WI38 (cell line): ENCODE results near the gene MEMO1.
"Not testable (repeated sequence)": the region's sequence is repeated elsewhere in the genome, so short reads cannot be mapped to it uniquely, and the experiment has no call there.

Source experiments
- H3K4me3 ChIP-seq: 2 replicates; pipeline ENCODE4 v1.5.1; 2011; ENCODE audit warnings: low read depth, mild to moderate bottlenecking, control low read depth, low read length
- CTCF ChIP-seq: IDR thresholded peaks from 2 replicates; pipeline ENCODE4 v1.5.1; 2012; ENCODE audit warnings: low read depth, mild to moderate bottlenecking, control low read depth, low read length

MEMO1 gene

GRCh38 chr2:31979956-31980355, 30.9 kb downstream of the MEMO1 start:
- no peak overlapping the region for H3K4me3 ChIP-seq
- no peak for TF ChIP-seq CTCF

GRCh38 chr2:31979018-31979417, 31.8 kb downstream of the MEMO1 start:
- TF ChIP-seq CTCF, result no peak

GRCh38 chr2:31978436-31978835, 32.4 kb downstream of the MEMO1 start:
- no peak for TF ChIP-seq CTCF
- no peak overlapping the region for H3K4me3 ChIP-seq

More at GRCh38 chr2:31979018-31979417, 31.8 kb downstream of the MEMO1 start:
- H3K4me3 ChIP-seq, result no peak overlapping the region

- no peak for TF ChIP-seq CTCF
These were observed 37.1 kb downstream of the MEMO1 start for GRCh38 chr2:31973665-31974064.

GRCh38 chr2:31972059-31972458, 38.7 kb downstream of the MEMO1 start:
- TF ChIP-seq CTCF, result no peak
- no peak overlapping the region for H3K4me3 ChIP-seq

More at GRCh38 chr2:31973665-31974064, 37.1 kb downstream of the MEMO1 start:
- H3K4me3 ChIP-seq, result no peak overlapping the region

GRCh38 chr2:31969178-31969577, 41.6 kb downstream of the MEMO1 start:
- no peak for TF ChIP-seq CTCF
- no peak overlapping the region for H3K4me3 ChIP-seq

- no peak for TF ChIP-seq CTCF
- no peak overlapping the region for H3K4me3 ChIP-seq
These were observed 43.0 kb downstream of the MEMO1 start for GRCh38 chr2:31967790-31968189.

GRCh38 chr2:31966402-31966801, 44.4 kb downstream of the MEMO1 start:
- not testable (repeated sequence) for H3K4me3 ChIP-seq
